K562 (cell line): ENCODE data around the gene LIN28B. TPM values are rescaled to one million over a fixed set of nuclear protein-coding genes. Genes with fewer than 3 reads are reported as not detected.

Experiments
- ARID2 ChIP-seq: fragments of 450-650 bp; IDR thresholded peaks from 2 replicates; pipeline ENCODE4 v1.6.1; 2017; ENCODE audit warnings: antibody characterized with exemption, mild to moderate bottlenecking
- ATF1 ChIP-seq, 2 experiments: fragments of 450-650 bp in 1 of 2; IDR thresholded peaks; 2 replicates each; pipeline ENCODE4 v1.6.1; 2016; ENCODE audit warnings: missing compliant biosample characterization in 1 of 2, missing genetic modification characterization in 1 of 2
- FOXM1 ChIP-seq, 2 experiments: fragments of 450-650 bp in 1 of 2; sonication (generic) in 1 of 2; formaldehyde crosslinking in 1 of 2; IDR thresholded peaks; 2 replicates each; pipeline versions ENCODE4 v1.6.1 to v1.9.0; 2017 to 2022; ENCODE audit warnings: low read depth in 2 of 2, mild to moderate bottlenecking in 2 of 2, missing genetic modification reagents in 1 of 2, moderate library complexity in 1 of 2
- RCOR1 ChIP-seq, 2 experiments: IDR thresholded peaks; 2 replicates each; pipeline ENCODE4 v1.6.1; 2012; ENCODE audit warnings: low read depth in 2 of 2, low read length in 2 of 2, borderline replicate concordance in 1 of 2, improper control_type of control experiment in 1 of 2
- TAL1 ChIP-seq: fragments of 450-650 bp; IDR thresholded peaks from 2 replicates; pipeline ENCODE4 v1.6.1; 2016; ENCODE audit warnings: mild to moderate bottlenecking
- ZNF124 ChIP-seq: sonication (generic); formaldehyde crosslinking; IDR thresholded peaks from 2 replicates; pipeline ENCODE4 v1.8.1; 2022; ENCODE audit warnings: missing genetic modification reagents
- polyA plus RNA-seq, 8 experiments: library from polyadenylated mRNA; depleted of rRNA in 4 of 8; stranded (reverse) in 5 of 8; unstranded in 3 of 8; fragments of >200 nt; fragmentation: Nextera tagmentation in 2 of 8; fragmentation: Illumina TruSeq in 1 of 8; extraction: Ambion mirVana in 2 of 8; extraction: Trizol in 1 of 8; gene quantifications; 2 replicates each; pipeline versions ENCODE4 v1.2.1 to v1.2.3, GENCODE V29; 2011 to 2014; ENCODE audit warnings: inconsistent platforms in 1 of 8, missing spikeins in 1 of 8
- total RNA-seq, 7 experiments: library from RNA; depleted of rRNA in 6 of 7; stranded (reverse); fragments of >200 nt in 6 of 7; fragmentation: Illumina TruSeq in 2 of 7; extraction: Trizol in 2 of 7; gene quantifications; 2 replicates each; pipeline versions ENCODE4 v1.2.1 to v1.2.3, GENCODE V29; 2011 to 2021; ENCODE audit warnings: low replicate concordance in 1 of 7
- TF ChIP-seq, protein P1 (sequence below), 2 experiments: fragments of 450-650 bp in 1 of 2; sonication (generic) in 1 of 2; formaldehyde crosslinking in 1 of 2; IDR thresholded peaks; 2 replicates each; pipeline versions ENCODE4 v1.7.1 to v1.9.0; 2016 to 2022; ENCODE audit warnings: inconsistent platforms in 1 of 2, mild to moderate bottlenecking in 1 of 2, missing genetic modification reagents in 1 of 2
- TF ChIP-seq, protein P2 (sequence below): fragments of 450-650 bp; IDR thresholded peaks from 2 replicates; pipeline ENCODE4 v1.6.1; 2017; ENCODE audit warnings: antibody characterized with exemption, mild to moderate bottlenecking
- TF ChIP-seq, protein P3 (sequence below), 3 experiments: IDR thresholded peaks in 2 of 3; conservative IDR thresholded peaks in 1 of 3; 2 replicates each; pipeline ENCODE4 v1.5.1; 2011 to 2012; ENCODE audit warnings: low read length in 3 of 3, mild to moderate bottlenecking in 3 of 3, control low read depth in 2 of 3, improper control_type of control experiment in 1 of 3, inconsistent platforms in 1 of 3, low read depth in 1 of 3, mixed read lengths in 1 of 3, moderate library complexity in 1 of 3; ENCODE audit not compliant: insufficient read depth in 2 of 3

LIN28B gene
- total and polyA plus RNA-seq, 9 of the 15 experiments (the other 6 are each of a cell fraction or from before 2014, with no cell fraction given) = 20.9 to 77.3 (median 42.1) TPM

DNA sequence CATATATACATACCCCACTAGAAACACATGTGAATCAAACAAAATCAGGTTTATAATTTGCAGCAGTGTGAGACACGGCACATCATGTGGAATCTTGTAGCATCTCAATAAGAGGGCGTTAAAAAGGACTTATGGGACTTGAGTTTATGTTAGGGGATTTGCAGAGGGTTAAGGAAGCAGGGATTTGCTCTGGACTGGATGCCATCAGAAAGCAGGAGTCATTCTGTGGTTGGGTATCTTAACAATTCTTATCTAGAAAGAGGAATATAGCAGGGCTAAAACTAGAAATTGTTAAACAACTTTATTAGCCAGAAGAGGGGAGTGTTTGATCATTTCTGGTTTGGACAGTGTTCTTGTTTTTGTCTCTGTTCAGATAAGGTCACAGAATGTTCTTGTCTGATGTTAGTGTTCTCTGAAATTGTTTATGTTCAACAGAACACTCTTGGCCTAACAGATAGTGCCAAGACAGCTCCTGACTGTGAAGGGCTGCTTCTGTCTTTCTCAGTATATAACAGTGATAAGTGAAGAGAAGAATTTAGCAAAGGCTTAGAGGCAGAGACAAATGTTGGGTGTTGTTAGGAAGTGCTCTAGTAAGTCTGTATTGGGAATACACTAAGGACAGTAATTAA lies 39.2 kb downstream of the LIN28B start (continued):
- TF ChIP-seq, protein P1, sequence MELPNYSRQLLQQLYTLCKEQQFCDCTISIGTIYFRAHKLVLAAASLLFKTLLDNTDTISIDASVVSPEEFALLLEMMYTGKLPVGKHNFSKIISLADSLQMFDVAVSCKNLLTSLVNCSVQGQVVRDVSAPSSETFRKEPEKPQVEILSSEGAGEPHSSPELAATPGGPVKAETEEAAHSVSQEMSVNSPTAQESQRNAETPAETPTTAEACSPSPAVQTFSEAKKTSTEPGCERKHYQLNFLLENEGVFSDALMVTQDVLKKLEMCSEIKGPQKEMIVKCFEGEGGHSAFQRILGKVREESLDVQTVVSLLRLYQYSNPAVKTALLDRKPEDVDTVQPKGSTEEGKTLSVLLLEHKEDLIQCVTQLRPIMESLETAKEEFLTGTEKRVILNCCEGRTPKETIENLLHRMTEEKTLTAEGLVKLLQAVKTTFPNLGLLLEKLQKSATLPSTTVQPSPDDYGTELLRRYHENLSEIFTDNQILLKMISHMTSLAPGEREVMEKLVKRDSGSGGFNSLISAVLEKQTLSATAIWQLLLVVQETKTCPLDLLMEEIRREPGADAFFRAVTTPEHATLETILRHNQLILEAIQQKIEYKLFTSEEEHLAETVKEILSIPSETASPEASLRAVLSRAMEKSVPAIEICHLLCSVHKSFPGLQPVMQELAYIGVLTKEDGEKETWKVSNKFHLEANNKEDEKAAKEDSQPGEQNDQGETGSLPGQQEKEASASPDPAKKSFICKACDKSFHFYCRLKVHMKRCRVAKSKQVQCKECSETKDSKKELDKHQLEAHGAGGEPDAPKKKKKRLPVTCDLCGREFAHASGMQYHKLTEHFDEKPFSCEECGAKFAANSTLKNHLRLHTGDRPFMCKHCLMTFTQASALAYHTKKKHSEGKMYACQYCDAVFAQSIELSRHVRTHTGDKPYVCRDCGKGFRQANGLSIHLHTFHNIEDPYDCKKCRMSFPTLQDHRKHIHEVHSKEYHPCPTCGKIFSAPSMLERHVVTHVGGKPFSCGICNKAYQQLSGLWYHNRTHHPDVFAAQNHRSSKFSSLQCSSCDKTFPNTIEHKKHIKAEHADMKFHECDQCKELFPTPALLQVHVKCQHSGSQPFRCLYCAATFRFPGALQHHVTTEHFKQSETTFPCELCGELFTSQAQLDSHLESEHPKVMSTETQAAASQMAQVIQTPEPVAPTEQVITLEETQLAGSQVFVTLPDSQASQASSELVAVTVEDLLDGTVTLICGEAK (IDR thresholded peaks at IDR 0.05) = peak; percentile 83
- TF ChIP-seq, protein P1 (CRISPR knock-in tag; IDR thresholded peaks at IDR 0.05) = no peak
- TF ChIP-seq TAL1 (peak; percentile 17; the same call in 1 of the 2 replicates), RCOR1 (IDR thresholded peaks at IDR 0.05; ENCODE audit: borderline replicate concordance in 1 of 2, low read depth in 2 of 2, low read length in 2 of 2) (peak in 1 of 2 experiments; percentile 52; a peak in 2 of 4 replicates), ZNF124 (no peak), ATF1 (CRISPR knock-in tag; IDR thresholded peaks at IDR 0.05) (no peak), ATF1 (tag; IDR thresholded peaks at IDR 0.05) (no peak), FOXM1 (IDR thresholded peaks at IDR 0.05; ENCODE audit: low read depth) (peak; percentile 36; the same call in 1 of the 2 replicates), FOXM1 (CRISPR knock-in tag; IDR thresholded peaks at IDR 0.05; ENCODE audit: low read depth) (no peak), ARID2 (peak; percentile 41; the same call in 1 of the 2 replicates)
- TF ChIP-seq, protein P2, sequence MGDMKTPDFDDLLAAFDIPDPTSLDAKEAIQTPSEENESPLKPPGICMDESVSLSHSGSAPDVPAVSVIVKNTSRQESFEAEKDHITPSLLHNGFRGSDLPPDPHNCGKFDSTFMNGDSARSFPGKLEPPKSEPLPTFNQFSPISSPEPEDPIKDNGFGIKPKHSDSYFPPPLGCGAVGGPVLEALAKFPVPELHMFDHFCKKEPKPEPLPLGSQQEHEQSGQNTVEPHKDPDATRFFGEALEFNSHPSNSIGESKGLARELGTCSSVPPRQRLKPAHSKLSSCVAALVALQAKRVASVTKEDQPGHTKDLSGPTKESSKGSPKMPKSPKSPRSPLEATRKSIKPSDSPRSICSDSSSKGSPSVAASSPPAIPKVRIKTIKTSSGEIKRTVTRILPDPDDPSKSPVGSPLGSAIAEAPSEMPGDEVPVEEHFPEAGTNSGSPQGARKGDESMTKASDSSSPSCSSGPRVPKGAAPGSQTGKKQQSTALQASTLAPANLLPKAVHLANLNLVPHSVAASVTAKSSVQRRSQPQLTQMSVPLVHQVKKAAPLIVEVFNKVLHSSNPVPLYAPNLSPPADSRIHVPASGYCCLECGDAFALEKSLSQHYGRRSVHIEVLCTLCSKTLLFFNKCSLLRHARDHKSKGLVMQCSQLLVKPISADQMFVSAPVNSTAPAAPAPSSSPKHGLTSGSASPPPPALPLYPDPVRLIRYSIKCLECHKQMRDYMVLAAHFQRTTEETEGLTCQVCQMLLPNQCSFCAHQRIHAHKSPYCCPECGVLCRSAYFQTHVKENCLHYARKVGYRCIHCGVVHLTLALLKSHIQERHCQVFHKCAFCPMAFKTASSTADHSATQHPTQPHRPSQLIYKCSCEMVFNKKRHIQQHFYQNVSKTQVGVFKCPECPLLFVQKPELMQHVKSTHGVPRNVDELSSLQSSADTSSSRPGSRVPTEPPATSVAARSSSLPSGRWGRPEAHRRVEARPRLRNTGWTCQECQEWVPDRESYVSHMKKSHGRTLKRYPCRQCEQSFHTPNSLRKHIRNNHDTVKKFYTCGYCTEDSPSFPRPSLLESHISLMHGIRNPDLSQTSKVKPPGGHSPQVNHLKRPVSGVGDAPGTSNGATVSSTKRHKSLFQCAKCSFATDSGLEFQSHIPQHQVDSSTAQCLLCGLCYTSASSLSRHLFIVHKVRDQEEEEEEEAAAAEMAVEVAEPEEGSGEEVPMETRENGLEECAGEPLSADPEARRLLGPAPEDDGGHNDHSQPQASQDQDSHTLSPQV = 0 out of 2 replicates have a peak, but pooled peaks have one; percentile 22
- TF ChIP-seq, protein P3, sequence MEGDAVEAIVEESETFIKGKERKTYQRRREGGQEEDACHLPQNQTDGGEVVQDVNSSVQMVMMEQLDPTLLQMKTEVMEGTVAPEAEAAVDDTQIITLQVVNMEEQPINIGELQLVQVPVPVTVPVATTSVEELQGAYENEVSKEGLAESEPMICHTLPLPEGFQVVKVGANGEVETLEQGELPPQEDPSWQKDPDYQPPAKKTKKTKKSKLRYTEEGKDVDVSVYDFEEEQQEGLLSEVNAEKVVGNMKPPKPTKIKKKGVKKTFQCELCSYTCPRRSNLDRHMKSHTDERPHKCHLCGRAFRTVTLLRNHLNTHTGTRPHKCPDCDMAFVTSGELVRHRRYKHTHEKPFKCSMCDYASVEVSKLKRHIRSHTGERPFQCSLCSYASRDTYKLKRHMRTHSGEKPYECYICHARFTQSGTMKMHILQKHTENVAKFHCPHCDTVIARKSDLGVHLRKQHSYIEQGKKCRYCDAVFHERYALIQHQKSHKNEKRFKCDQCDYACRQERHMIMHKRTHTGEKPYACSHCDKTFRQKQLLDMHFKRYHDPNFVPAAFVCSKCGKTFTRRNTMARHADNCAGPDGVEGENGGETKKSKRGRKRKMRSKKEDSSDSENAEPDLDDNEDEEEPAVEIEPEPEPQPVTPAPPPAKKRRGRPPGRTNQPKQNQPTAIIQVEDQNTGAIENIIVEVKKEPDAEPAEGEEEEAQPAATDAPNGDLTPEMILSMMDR (IDR thresholded peaks at IDR 0.05 in 2 of 3, conservative IDR thresholded peaks at IDR 0.05 in 1 of 3; ENCODE audit: insufficient read depth in 2 of 3, low read depth in 1 of 3, low read length in 3 of 3) = peak in 1 of 3 experiments; percentile 53; a peak in 2 of 6 replicates
